Measurements from ENCODE around the gene SIPA1L3.

GRCh38 chr19:37999309-38000213 is 92.6 kb downstream of the SIPA1L3 start:
- no peak for TF ChIP-seq CTCF (IDR thresholded peaks at IDR 0.05)
- TF ChIP-seq POLR2A (IDR thresholded peaks at IDR 0.05), result no peak

Data from adrenal gland (tissue), 5 donors.